ENCODE measurements around the gene DNAAF3.

DNAAF3 gene

DNA sequence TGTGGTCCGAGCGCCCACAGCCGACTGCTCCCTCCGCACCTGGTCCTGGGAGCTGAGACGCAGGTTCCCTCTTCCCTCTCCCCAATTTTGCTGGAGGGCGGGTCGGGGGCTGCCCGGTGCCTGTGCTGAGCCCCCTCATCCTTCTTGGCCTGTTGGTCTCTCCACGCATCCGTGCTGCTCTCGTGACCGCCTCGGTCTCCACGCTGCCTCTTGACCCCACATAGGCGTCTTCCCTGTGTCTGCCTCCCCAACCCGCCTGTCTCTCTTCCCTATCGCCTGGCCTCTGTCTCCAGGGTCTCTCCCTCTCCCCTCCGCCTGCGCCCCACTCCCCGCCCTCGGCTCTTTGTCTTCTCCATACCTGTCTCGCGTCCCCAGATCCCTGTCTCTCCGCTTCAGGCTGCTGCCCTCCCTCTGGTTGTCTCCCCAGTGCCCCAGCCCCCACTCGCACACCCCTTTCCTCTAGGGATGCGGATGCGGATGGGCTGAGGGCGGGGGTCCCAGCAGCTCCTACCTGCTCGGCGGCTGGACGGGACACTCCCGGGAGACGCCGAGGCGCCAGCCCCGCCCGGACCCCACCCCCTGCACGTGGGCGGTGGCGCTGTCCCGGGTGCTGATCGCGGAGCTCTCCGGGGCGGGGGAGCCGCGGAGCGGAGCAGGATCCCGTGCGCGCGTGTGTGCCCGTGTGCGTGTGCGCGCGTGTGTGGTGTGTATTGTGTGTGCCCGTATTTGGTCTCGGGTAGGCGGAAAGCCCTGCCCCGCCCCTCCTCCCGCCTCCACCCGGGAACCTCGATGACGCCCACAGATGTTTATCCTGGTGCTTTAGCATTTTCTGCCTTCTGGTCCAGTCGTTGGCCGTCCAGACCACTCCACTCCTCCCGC, 13.4 kb upstream of the DNAAF3 start, which contains the start of gene SYT5:
Gene SYT5 (minus strand): TSS at position 684 of the 879 bp plus-strand sequence. CDS start 1,248 bp downstream, outside the sequence.
- peaks cover 5% of the 10 kb centered on the region for H3K4me1 ChIP-seq (ENCODE audit: control insufficient read depth, insufficient read depth, low read length)
- no peaks in the 10 kb centered on the region for H3K36me3 ChIP-seq (ENCODE audit: control insufficient read depth in 2 of 2, insufficient read depth in 1 of 2, low read length in 2 of 2)
- ChIA-PET POLR2A (interaction anchor here (0.7 to 2.6 kb wide), 6 partner anchors 13 to 159 kb away, joined by 3 to 8 read pairs (median 4); partner anchors contain the start of genes KMT5C and PPP6R1), CTCF (interaction anchor here (0.7 to 1.4 kb wide), 3 partner anchors 39 to 82 kb away, joined by 3 to 5 read pairs (median 4); no protein-coding TSS in a partner anchor)
- H3K4me3 ChIP-seq (ENCODE audit: low read depth, low read length) = peak within 1 kb of the TSS; percentile 17
- no peaks in the 10 kb centered on the region for H3K9me3 ChIP-seq (ENCODE audit: control insufficient read depth, insufficient read depth, low read depth, low read length)
- H3K27ac ChIP-seq (ENCODE audit: extremely low read depth, low read depth, low read length) = no peak within 1 kb of the TSS
- no peak for TF ChIP-seq ZFP41 (tag by site-specific recombination; IDR thresholded peaks at IDR 0.05; ENCODE audit: borderline replicate concordance)
- TF ChIP-seq SP3 (tag by site-specific recombination; IDR thresholded peaks at IDR 0.05) = peak; percentile 74
- TF ChIP-seq, protein P1, sequence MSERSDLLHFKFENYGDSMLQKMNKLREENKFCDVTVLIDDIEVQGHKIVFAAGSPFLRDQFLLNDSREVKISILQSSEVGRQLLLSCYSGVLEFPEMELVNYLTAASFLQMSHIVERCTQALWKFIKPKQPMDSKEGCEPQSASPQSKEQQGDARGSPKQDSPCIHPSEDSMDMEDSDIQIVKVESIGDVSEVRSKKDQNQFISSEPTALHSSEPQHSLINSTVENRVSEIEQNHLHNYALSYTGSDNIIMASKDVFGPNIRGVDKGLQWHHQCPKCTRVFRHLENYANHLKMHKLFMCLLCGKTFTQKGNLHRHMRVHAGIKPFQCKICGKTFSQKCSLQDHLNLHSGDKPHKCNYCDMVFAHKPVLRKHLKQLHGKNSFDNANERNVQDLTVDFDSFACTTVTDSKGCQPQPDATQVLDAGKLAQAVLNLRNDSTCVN (tag by site-specific recombination; optimal IDR thresholded peaks at IDR 0.05) = peak; percentile 86
- peak; percentile 47 for TF ChIP-seq GLIS1 (tag by site-specific recombination; IDR thresholded peaks at IDR 0.05)
- TF ChIP-seq WT1 (tag by site-specific recombination; IDR thresholded peaks at IDR 0.05) = no peak
- peak; percentile 79; the same call in 1 of the 2 replicates for TF ChIP-seq ZNF777 (tag by site-specific recombination; IDR thresholded peaks at IDR 0.05; ENCODE audit: borderline replicate concordance)
- TF ChIP-seq, protein P2, sequence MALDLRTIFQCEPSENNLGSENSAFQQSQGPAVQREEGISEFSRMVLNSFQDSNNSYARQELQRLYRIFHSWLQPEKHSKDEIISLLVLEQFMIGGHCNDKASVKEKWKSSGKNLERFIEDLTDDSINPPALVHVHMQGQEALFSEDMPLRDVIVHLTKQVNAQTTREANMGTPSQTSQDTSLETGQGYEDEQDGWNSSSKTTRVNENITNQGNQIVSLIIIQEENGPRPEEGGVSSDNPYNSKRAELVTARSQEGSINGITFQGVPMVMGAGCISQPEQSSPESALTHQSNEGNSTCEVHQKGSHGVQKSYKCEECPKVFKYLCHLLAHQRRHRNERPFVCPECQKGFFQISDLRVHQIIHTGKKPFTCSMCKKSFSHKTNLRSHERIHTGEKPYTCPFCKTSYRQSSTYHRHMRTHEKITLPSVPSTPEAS (tag by site-specific recombination; IDR thresholded peaks at IDR 0.05) = no peak
- TF ChIP-seq KLF10 (tag by site-specific recombination; IDR thresholded peaks at IDR 0.05) = peak; percentile 89
- peak; percentile 73; the same call in 1 of the 2 replicates for TF ChIP-seq ZBTB20 (tag by site-specific recombination; IDR thresholded peaks at IDR 0.05)
- TF ChIP-seq ZNF624 (tag by site-specific recombination; IDR thresholded peaks at IDR 0.05) = no peak
- TF ChIP-seq ZFP69B (tag by site-specific recombination; IDR thresholded peaks at IDR 0.05) = 0 out of 2 replicates have a peak, but pooled peaks have one; percentile 6
- no peak for TF ChIP-seq ZNF560 (tag by site-specific recombination; IDR thresholded peaks at IDR 0.05; ENCODE audit: borderline replicate concordance)
- peak; percentile 90 for TF ChIP-seq KLF1 (tag by site-specific recombination; IDR thresholded peaks at IDR 0.05)
- TF ChIP-seq EGR2 (tag by site-specific recombination; IDR thresholded peaks at IDR 0.05; ENCODE audit: low read depth) = peak; percentile 87
- TF ChIP-seq KLF9 (tag by site-specific recombination; IDR thresholded peaks at IDR 0.05; ENCODE audit: low read depth) = peak; percentile 90
- TF ChIP-seq ZBTB17 (tag by site-specific recombination; IDR thresholded peaks at IDR 0.05) = no peak; the same call in 1 of the 2 replicates
- peak; percentile 94 for TF ChIP-seq KLF16 (tag by site-specific recombination; IDR thresholded peaks at IDR 0.05)
- no peak for TF ChIP-seq ZNF221 (tag by site-specific recombination; IDR thresholded peaks at IDR 0.05; ENCODE audit: borderline replicate concordance)
- peak; percentile 96 for TF ChIP-seq HOXC10 (CRISPR knock-in tag; IDR thresholded peaks at IDR 0.05)
- TF ChIP-seq SCRT2 (tag by site-specific recombination; IDR thresholded peaks at IDR 0.05) = no peak
- TF ChIP-seq, protein P3, sequence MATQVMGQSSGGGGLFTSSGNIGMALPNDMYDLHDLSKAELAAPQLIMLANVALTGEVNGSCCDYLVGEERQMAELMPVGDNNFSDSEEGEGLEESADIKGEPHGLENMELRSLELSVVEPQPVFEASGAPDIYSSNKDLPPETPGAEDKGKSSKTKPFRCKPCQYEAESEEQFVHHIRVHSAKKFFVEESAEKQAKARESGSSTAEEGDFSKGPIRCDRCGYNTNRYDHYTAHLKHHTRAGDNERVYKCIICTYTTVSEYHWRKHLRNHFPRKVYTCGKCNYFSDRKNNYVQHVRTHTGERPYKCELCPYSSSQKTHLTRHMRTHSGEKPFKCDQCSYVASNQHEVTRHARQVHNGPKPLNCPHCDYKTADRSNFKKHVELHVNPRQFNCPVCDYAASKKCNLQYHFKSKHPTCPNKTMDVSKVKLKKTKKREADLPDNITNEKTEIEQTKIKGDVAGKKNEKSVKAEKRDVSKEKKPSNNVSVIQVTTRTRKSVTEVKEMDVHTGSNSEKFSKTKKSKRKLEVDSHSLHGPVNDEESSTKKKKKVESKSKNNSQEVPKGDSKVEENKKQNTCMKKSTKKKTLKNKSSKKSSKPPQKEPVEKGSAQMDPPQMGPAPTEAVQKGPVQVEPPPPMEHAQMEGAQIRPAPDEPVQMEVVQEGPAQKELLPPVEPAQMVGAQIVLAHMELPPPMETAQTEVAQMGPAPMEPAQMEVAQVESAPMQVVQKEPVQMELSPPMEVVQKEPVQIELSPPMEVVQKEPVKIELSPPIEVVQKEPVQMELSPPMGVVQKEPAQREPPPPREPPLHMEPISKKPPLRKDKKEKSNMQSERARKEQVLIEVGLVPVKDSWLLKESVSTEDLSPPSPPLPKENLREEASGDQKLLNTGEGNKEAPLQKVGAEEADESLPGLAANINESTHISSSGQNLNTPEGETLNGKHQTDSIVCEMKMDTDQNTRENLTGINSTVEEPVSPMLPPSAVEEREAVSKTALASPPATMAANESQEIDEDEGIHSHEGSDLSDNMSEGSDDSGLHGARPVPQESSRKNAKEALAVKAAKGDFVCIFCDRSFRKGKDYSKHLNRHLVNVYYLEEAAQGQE (tag by site-specific recombination; IDR thresholded peaks at IDR 0.05) = peak; percentile 98
- no peak for TF ChIP-seq ZNF629 (tag by site-specific recombination; IDR thresholded peaks at IDR 0.05)
- TF ChIP-seq, protein P4, sequence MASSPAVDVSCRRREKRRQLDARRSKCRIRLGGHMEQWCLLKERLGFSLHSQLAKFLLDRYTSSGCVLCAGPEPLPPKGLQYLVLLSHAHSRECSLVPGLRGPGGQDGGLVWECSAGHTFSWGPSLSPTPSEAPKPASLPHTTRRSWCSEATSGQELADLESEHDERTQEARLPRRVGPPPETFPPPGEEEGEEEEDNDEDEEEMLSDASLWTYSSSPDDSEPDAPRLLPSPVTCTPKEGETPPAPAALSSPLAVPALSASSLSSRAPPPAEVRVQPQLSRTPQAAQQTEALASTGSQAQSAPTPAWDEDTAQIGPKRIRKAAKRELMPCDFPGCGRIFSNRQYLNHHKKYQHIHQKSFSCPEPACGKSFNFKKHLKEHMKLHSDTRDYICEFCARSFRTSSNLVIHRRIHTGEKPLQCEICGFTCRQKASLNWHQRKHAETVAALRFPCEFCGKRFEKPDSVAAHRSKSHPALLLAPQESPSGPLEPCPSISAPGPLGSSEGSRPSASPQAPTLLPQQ (tag by site-specific recombination; IDR thresholded peaks at IDR 0.05) = no peak
- no peak for TF ChIP-seq ZNF335 (tag by site-specific recombination; conservative IDR thresholded peaks at IDR 0.05)
- TF ChIP-seq ZNF404 (tag by site-specific recombination; IDR thresholded peaks at IDR 0.05) = 0 out of 2 replicates have a peak, but pooled peaks have one; percentile 25
- TF ChIP-seq, protein P5, sequence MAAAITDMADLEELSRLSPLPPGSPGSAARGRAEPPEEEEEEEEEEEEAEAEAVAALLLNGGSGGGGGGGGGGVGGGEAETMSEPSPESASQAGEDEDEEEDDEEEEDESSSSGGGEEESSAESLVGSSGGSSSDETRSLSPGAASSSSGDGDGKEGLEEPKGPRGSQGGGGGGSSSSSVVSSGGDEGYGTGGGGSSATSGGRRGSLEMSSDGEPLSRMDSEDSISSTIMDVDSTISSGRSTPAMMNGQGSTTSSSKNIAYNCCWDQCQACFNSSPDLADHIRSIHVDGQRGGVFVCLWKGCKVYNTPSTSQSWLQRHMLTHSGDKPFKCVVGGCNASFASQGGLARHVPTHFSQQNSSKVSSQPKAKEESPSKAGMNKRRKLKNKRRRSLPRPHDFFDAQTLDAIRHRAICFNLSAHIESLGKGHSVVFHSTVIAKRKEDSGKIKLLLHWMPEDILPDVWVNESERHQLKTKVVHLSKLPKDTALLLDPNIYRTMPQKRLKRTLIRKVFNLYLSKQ (tag by site-specific recombination; IDR thresholded peaks at IDR 0.05; ENCODE audit: borderline replicate concordance) = no peak
- TF ChIP-seq, protein P6, sequence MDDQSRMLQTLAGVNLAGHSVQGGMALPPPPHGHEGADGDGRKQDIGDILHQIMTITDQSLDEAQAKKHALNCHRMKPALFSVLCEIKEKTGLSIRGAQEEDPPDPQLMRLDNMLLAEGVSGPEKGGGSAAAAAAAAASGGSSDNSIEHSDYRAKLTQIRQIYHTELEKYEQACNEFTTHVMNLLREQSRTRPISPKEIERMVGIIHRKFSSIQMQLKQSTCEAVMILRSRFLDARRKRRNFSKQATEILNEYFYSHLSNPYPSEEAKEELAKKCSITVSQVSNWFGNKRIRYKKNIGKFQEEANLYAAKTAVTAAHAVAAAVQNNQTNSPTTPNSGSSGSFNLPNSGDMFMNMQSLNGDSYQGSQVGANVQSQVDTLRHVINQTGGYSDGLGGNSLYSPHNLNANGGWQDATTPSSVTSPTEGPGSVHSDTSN (CRISPR knock-in tag; IDR thresholded peaks at IDR 0.05) = peak; percentile 88; the same call in 1 of the 2 replicates

Data from HEK293 (cell line).